Adipose tissue (tissue), 3 donors: ENCODE data around the gene PPP2R1B. TPM values are rescaled to one million over a fixed set of nuclear protein-coding genes. Genes with fewer than 3 reads are reported as not detected.
"Not testable (repeated sequence)": the region's sequence is repeated elsewhere in the genome, so short reads cannot be mapped to it uniquely, and the experiment has no call there.

Experiments
- H3K27ac ChIP-seq: one replicate; pipeline ENCODE4 v1.5.1; 2013; ENCODE audit warnings: low read depth, low read length
- WGBS, 3 donors: extraction: QIAGEN DNeasy Blood & Tissue Kit; methylation state at CpG; one replicate each; pipeline ENCODE4 v1.1.7; 2013; 5-methylcytosine and 5-hydroxymethylcytosine counted together
- polyA plus RNA-seq, 3 donors: library from polyadenylated mRNA; stranded (reverse); fragments of 200-250 nt; gene quantifications; one replicate each; pipeline ENCODE4 v1.2.3, GENCODE V29; 2013
- donor health status: healthy with polysubstance abuse.
- donor health status: Bipolar disorder and iron deficiency.
- donor health status: healthy.

The PPP2R1B gene
- polyA plus RNA-seq, 3 donors: 12.1 to 75.3 (median 18.8) TPM

DNA sequence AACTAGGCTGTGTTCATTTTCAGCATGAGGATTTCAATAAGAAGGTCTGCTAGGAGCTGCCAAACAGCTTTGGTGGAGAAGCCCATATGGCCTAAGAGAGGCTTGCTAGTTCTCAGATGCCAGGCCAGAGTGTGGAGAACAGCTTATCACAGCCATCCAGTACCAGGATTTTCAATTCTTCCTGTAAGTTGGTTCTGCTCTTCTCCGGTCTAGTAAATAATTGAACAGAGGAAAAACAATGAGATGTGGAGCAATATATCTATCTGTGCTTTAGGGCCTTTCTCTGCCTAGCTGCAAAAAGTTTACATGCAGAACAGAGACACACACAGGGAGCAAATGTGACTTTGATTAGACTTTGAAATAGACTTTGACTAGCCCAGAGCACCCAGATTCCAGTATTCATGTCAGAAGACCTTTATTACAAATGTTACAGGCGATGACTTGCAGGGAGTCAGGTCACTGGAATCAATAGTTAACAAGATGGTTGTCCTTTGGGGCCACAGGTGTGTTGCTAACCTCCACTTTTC lies 19.8 kb upstream of the PPP2R1B start:
- WGBS, 3 donors: 91 to 95% (median 92%) methylated on average over 2 of the region's 2 CpGs

DNA sequence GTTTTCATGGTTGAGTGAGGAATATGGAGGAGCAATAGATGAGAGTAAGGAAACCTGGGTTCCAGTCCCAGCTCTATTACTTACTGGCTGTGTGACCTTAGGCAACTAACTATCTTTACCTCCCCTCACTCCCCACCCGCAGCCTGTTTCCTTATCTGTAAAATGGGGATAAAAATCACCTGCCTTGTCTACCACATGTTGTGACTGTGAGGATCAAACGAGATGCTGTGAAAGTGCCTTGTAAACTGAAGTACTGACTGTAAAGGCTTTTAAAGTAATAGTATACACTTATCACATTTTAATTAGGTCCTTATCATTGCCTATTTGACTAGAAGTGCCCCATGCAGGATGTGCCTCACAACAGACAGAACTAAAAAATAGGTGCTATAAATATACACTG lies 18.9 kb upstream of the PPP2R1B start:
- WGBS, 3 donors: 77 to 91% (median 88%) methylated on average over 2 of the region's 2 CpGs
- no peak overlapping the region for H3K27ac ChIP-seq

More for the DNA sequence above, 19.8 kb upstream of the PPP2R1B start:
- H3K27ac ChIP-seq: no peak overlapping the region

DNA sequence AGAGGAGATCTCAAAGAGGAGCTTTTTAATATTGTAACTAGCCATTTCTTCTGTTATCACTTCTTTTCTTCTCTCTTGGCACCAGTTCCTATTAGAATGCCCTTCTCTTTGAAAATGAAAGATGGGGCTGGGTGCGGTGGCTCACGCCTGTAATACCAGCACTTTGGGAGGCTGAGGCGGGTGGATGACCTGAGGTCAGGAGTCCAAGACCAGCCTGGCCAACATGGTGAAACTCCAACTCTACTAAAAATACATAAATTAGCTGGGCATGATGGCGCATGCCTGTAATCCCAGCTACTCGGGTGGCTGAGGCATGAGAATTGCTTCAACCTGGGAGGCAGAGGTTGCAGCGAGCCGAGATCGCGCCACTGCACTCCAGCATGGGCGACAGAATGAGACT lies 18.1 kb upstream of the PPP2R1B start:
- H3K27ac ChIP-seq: not testable (repeated sequence)
- WGBS, 3 donors: 96 to 98% (median 97%) methylated on average over 10 of the region's 10 CpGs

- WGBS, 3 donors: 69 to 74% (median 72%) methylated on average over 5 of the region's 5 CpGs
- no peak overlapping the region for H3K27ac ChIP-seq
Measured at GRCh38 chr11:111782109-111782741, 16.0 kb upstream of the PPP2R1B start.

GRCh38 chr11:111779118-111779517 lies 12.9 kb upstream of the PPP2R1B start:
- H3K27ac ChIP-seq: no peak overlapping the region
- 63 to 93% (median 90%) methylated on average over 6 of the region's 6 CpGs for WGBS, 3 donors

DNA sequence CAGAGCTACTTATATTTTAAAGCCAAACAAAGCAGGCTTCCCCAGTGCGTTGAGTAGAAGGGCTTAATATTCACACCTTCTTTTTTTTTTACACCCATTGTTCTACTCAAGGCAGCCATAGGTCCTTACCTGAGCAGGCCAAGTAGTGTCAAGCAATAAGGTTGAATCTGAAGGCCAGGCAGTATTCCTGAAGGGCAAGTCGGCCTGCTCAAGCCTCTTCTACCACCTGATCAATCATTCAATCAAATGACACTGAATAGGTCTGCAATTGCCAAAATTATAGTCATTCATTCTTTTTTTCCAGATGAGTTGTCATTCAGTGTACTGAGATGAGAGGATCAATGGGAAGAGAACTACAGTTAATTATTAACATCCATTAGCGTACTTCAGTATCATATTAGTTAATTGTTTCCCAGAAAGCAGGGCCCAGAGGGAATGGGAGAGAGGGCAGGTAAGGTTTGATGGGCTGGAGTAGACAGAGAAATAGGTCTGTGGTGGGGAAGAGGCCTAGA lies 11.9 kb upstream of the PPP2R1B start:
- 38 to 90% (median 73%) methylated on average over 3 of the region's 3 CpGs for WGBS, 3 donors
- no peak overlapping the region for H3K27ac ChIP-seq

DNA sequence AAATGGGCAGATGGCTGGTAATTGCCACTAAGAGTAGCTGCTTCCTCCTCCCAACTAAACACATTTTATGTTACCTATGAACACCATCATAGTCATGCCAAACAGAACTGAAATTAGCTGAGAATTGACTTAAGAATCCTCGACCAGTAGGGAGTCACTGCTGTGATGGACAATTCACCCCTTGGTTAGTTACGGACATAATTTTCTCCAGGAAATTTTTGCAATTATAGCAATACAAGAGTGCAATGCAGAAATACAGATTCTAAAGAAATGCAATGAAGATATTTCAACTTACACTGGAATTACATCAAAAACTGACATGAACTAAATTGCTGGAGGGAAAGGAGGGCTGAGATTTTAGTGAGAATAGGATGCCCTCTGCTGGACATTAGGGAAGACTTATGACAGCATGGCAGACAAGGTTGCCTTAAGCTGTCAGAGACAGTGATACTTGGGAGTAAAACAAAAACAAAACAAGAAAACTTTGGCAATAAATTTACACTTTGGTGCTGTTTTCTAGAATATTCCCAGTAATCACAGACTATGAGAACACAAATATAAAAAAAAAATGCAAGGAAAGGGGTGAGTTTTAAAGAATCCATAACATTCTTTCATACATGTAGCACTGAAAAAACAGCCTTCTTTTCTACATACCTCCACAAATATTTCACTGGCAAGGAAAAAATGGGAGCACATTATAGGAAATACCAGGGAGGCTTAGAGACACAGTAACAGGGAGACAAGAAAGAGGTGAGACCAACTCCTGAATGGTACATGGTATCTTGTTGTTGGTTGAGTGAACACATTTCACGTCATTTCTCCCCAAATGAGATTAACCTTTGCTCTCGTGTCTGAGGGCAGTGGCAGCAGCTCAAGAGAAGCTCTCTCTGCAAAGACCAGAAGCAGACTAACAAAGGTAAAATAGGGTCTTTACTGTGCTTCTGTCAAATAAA lies 11.2 kb upstream of the PPP2R1B start:
- WGBS, 3 donors: 50 to 75% (median 62%) methylated on average over 4 of the region's 4 CpGs
- no peak overlapping the region for H3K27ac ChIP-seq

GRCh38 chr11:111776398-111777093 lies 10.4 kb upstream of the PPP2R1B start:
- WGBS, 3 donors: 83 to 89% (median 85%) methylated on average over 6 of the region's 6 CpGs
- H3K27ac ChIP-seq: no peak overlapping the region

GRCh38 chr11:111774955-111775710 lies 8.9 kb upstream of the PPP2R1B start:
- WGBS, 3 donors: 30 to 60% (median 54%) methylated on average over 6 of the region's 6 CpGs
- H3K27ac ChIP-seq: no peak overlapping the region

DNA sequence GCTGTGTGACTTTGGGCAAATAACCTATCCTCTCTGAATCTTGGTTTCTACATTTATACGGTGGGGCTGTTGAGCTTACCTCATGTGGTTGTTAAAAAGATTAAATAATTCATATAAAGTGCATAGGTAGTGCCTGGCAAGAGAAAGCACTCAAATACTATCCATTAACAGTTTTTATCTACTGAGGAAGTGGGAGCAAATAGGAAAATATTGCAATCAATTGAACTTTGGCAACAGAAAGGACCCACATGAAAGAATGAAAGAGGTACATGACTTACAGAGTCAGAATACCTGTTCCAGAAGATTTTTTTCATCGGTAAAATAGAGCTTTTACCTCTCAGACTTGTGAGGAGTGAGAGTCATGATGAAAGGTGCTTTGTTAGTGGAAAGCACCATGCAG lies 6.3 kb upstream of the PPP2R1B start:
- 25 to 93% (median 90%) methylated on average over 2 of the region's 2 CpGs for WGBS, 3 donors
- H3K27ac ChIP-seq: no peak overlapping the region

DNA sequence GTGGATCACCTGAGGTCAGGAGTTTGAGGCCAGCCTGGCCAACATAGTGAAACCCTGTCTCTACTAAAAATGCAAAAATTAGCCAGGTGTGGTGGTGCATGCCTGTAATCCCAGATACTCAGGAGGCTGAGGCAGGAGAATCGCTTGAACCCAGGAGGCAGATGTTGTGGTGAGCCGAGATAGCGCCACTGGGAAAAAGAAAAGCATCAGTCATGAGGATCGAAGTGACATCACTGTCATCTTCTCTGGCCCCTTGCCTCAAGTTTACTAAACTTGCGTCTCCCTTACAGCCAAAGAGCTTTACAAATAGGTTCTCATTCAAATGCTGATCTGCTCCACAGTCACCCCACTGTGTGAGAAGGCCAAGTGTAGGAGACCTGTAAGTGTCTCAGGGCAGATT lies 5.0 kb upstream of the PPP2R1B start:
- H3K27ac ChIP-seq: not testable (repeated sequence)
- 92 to 95% (median 93%) methylated on average over 5 of the region's 5 CpGs for WGBS, 3 donors

- H3K27ac ChIP-seq: no peak overlapping the region
- WGBS, 3 donors: 68 to 88% (median 81%) methylated on average over 4 of the region's 4 CpGs
Measured at GRCh38 chr11:111770581-111771134, 4.5 kb upstream of the PPP2R1B start.

DNA sequence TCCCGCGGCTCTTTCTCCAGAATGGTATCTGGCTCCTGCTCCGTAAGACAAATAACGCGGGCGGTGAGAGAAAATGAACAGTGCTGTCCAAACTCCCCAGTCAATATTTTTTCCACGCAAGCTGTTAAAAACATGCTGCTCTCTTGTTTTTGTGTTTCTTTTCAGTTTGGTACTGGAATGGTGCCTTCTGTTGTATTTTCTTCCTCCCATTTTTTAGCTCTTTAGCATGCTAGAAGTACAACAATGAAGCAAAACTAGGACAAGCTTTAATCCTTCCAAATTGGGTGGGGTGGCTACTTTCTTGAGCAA lies 599 bp upstream of the PPP2R1B start:
- 1 to 2% (median 1%) methylated on average over 7 of the region's 7 CpGs for WGBS, 3 donors
- H3K27ac ChIP-seq: no peak overlapping the region

- WGBS, 3 donors: 1 to 2% (median 1%) methylated on average over 26 to 28 of the region's 28 CpGs
- H3K27ac ChIP-seq: no peak overlapping the region
Measured at GRCh38 chr11:111765320-111765983, 737 bp downstream of the PPP2R1B start.

DNA sequence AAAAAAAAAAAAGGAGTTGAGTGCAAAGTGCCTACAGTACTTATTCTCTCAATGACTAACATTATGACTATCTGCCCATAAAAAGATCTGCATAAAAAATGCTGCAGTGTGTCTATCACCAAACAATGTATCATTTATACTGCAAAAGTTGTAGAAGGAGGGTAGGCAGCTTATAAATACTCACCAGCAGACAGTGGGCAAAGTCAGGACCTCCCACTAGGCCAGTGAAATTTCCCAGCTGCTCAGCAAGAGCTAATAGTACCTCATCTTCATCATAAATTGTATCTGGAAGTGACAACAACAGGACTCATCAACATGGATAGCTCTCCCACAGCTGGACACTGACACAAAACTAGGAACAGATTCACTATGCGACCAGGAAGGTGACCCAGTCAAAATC lies 1.6 kb downstream of the PPP2R1B start:
- no peak overlapping the region for H3K27ac ChIP-seq
- 7 to 60% (median 37%) methylated on average over 1 of the region's 1 CpG for WGBS, 3 donors

DNA sequence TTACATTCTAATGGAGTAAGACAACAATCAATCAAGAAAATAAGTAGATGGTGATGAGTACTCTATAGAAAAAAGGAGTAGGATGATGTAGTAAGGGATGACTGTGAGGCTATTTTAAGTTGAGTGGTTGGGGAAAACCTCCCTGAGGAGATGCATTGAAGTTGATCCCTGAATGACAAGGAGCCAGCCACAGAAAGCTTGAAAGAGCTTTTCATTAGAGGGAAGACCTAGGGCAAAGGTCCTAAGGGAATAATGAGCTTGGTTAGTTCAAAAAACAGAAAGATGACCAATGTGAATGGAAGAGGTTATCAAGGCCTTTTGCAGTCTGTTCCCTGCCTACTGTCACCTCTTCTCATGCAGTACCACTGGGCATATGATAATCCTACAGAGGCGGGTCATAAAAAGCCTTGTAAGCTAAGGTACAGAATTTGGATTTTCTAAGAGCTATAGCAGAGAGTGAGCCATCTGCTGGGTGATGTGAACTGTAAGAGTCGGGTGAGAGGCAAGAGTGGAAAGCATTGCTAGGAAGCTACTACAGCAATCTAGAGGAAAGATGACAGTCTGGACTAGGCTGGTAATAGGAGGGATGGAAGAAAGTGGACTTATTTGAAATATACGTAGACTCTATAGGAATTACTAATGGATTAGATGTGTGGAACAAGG lies 3.1 kb downstream of the PPP2R1B start:
- H3K27ac ChIP-seq: no peak overlapping the region
- 73 to 80% (median 78%) methylated on average over 3 of the region's 3 CpGs for WGBS, 3 donors

GRCh38 chr11:111762526-111762925 lies 3.7 kb downstream of the PPP2R1B start:
- no peak overlapping the region for H3K27ac ChIP-seq
- 84 to 98% (median 96%) methylated on average over 5 of the region's 5 CpGs for WGBS, 3 donors
